Endothelial cell of umbilical vein (primary cell): ENCODE results near the gene SDK2.

ENCODE experiments used
- CTCF ChIP-seq, 2 donors: IDR thresholded peaks; 1 replicate in 1 of 2; 2 replicates in 1 of 2; pipeline ENCODE4 v1.5.1; 2011; ENCODE audit warnings: low read length in 2 of 2, mild to moderate bottlenecking in 2 of 2, moderate library complexity in 2 of 2, control low read depth in 1 of 2, inconsistent platforms in 1 of 2, low read depth in 1 of 2; ENCODE audit not compliant: insufficient read depth in 1 of 2; ENCODE audit errors: extremely low read depth in 1 of 2
- POLR2A ChIP-seq: IDR thresholded peaks from 2 replicates; pipeline ENCODE4 v1.6.1; 2012; ENCODE audit warnings: low read depth, mild to moderate bottlenecking, control low read depth, low read length
- POLR2AphosphoS5 ChIP-seq: IDR thresholded peaks from 2 replicates; pipeline ENCODE4 v1.6.1; 2012; ENCODE audit warnings: low read depth, mild to moderate bottlenecking, control low read depth, low read length, moderate library complexity; ENCODE audit not compliant: insufficient read depth

DNA sequence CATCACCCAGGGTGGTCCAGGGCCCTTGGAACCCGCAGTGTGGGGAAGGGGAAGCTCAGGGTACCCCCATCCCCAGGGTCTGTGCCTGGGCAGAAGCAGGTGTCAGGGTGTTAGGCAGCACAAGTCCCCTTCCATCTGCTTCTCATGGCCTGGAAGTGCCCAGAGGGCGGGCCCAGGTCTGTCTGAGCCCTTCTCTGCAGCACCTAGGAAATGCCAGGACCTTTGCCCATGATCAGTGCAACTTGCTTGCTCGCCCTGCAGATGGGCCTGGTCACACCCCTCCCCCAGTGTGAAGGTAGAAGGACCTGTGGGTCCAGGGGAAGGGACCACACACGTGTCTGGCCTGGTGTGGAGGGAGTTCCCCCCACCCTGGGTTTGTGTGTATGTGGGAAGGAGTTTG is 174.9 kb downstream of the SDK2 start:
- TF ChIP-seq CTCF (IDR thresholded peaks at IDR 0.05; ENCODE audit: extremely low read depth in 1 of 2, insufficient read depth in 1 of 2, low read depth in 1 of 2, low read length in 2 of 2): no peak
- no peak for TF ChIP-seq POLR2A
- TF ChIP-seq POLR2AphosphoS5: no peak
